Measurements from ENCODE around the gene VASH1. TPM values are rescaled to one million over a fixed set of nuclear protein-coding genes. Genes with fewer than 3 reads are reported as not detected.

The VASH1 gene
- polyA plus RNA-seq, 3 donors, result 2.1 to 24.5 (median 8.7) TPM

DNA sequence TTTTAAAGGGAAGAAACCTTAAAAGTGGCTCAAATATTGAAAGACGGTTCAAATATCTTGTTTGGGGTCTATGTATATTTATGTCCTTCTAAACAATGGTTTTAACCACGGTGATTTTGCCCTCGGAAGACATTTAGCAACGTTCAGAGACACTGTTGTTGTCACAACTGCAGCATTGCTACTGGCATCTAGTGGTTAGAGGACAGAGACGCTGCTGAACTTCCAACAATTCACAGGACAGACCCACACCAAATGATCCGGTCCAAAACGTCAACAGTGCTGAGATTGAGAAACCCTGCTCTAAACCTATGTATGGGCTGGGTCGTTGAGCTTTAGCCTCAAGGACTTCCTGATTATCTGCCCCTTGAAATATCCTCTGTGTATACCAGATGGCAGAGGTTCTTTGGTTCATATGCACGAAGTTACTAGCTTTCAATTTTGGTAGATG is 49.7 kb downstream of the VASH1 start:
- H3K27ac ChIP-seq (ENCODE audit: low read depth, low read length), result no peak overlapping the region
- 1 to 10% (median 5%) methylated on average over 9 of the region's 9 CpGs for WGBS, 3 donors

DNA sequence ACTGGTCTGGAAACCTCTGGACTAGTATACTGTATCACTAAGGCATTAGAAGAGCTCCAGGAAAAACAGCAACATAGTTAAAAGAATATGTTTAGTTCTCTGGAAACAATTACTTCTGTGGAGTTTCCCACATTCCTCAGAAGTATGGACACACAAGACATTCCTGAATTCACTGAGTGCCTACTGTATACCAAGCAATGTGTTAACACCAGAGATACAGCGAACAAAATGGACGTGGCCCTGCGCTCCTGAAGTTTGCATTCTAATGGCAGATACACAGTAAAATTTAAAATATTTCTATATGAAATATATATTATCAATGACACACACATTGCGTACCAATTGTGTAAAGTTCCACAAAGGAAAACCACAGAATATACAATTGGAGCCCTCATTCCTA is 50.3 kb downstream of the VASH1 start:
- whole genome bisulfite sequencing, 3 donors, result 21 to 59% (median 49%) methylated on average over 4 of the region's 4 CpGs

DNA sequence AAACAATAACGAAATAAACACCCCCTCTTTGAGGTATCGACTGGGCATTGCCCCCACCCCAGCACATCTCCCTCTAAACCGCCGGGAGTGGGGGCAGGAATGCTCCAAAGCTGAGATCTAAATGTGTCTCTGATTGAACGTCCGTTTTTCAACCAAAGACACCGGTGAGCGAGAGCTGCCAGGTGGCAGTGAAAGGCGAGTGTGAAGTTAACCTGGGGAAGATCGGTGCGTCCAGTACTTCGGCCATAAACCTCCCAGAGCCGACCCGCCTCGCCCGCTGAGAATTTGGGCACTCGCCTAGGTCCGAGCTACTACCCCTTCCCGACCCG is 50.8 kb downstream of the VASH1 start:
- no peak overlapping the region for H3K27ac ChIP-seq (ENCODE audit: low read depth, low read length)
- WGBS, 3 donors, result 0% methylated on average over 20 of the region's 20 CpGs

More for the DNA sequence above, 50.3 kb downstream of the VASH1 start:
- no peak overlapping the region for H3K27ac ChIP-seq (ENCODE audit: low read depth, low read length)

DNA sequence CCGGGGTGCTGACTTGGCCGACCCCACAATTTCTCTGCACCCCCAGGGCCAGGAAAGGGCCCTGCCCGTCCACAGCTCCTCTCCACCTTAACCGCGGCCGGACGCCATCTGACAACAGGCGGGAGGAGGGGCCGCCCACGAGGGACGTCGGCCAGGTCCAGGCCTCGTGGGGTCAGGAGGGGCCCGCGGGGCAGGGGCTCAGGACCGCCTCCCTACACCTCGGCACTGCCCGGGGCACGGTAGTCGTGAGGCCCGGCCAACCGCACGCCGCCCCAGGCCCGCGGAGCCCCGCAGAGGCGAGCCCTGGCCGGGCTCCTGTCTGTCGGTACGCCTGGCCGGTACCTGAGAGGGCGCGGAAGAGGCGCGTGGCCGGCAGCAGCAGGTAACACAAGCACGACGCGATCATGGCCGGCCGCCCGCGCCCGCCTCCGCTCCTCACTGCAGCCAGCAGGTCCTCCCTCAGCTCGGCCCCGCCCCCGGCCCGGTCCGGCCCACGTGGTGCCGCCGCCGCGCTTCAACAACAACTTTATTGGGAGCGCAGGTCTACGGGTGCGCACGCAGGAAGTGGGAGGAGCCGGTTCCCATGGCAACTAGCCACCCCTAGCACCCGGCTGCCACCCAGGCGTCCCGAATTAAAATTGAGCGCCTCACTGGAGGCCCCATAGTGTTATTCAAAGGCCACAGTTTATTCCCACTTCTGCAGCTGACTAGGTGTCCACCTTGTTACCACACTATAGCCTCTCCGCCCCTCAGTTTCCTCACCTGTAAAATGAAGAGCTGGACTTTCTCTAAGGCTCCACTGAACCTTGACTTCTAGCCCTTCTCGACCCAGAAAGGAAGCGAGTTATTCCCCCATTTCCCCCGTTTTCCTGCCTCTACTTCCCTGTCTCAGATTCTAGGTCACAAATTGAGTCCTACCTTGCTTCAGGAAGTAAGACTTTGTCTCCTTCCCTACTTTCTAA is 51.4 kb downstream of the VASH1 start, which contains the start of gene ANGEL1:
Gene ANGEL1 (minus strand): TSS at position 461 of the 962 bp plus-strand sequence. CDS start 55 bp downstream, at position 406.
- WGBS, 3 donors, result 4 to 7% (median 4%) methylated on average over 42 to 69 of the region's 69 CpGs

DNA sequence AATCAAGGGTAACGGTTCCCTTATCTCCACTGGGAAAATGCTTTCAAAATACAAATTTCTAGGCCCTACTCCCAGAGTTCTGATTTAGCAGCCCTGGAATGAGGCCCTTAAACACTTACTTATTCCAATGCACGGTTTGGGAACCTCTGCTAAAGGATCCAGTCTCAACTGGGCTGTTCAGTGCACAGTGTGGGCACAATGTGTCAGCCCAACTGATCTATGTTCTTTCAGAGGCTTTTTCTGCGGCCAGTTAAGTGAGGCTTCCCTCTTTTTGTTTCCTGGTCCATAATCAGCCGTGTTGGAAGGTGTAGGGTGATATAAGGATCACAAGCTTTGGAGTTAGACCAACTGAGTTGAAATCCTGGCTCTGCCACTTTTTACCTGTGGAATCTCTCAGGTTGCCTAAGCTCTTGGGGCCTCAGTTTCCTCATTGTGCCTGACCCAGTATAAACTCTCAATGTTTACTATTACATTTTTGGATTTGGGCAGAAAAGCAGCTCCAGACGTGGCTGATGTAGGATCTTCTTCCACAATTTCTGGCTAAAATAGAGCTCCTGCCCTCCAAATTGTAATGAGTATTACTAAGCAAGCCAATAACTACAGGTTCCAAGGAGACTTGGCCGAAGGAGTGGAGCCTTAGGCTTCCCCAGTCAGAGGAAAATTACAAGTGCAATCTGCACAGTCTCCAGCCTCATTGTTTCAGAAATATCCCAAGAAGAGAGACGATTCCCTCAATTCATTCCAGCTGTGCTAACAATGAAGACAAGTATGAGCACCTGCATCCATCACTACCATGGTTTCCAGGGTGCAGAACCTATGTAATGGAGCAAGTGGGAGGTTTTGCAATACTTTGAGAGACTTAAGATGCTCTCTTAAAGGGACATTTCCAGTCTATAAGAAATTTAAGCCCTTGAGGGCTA is 53.7 kb downstream of the VASH1 start:
- no peak overlapping the region for H3K27ac ChIP-seq (ENCODE audit: low read depth, low read length)
- 55 to 69% (median 67%) methylated on average over 7 of the region's 7 CpGs for WGBS, 3 donors

More for the DNA sequence above, 51.4 kb downstream of the VASH1 start, which contains the start of gene ANGEL1:
- H3K27ac ChIP-seq (ENCODE audit: low read depth, low read length), result peak within 1 kb of the TSS; percentile 63

DNA sequence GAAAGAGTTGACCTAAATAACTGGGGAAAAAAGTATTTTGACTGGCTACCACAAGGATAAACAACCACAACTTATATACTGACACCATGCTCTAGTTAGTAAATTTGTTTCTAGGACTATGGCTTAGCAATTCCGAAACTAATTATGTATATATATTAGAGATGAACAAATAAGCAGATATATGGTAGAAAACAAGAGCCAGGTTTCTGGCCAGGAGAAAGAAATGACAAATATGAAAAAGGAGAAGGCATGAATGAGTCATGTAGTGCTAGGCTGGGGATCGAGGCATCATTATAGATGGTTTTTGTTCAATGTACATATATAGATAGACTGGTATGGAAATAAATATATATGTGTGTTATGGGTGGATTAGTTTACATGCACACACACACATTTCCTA is 59.4 kb downstream of the VASH1 start:
- WGBS, 3 donors, result 92 to 97% (median 94%) methylated on average over 2 of the region's 2 CpGs
- H3K27ac ChIP-seq (ENCODE audit: low read depth, low read length), result no peak overlapping the region

DNA sequence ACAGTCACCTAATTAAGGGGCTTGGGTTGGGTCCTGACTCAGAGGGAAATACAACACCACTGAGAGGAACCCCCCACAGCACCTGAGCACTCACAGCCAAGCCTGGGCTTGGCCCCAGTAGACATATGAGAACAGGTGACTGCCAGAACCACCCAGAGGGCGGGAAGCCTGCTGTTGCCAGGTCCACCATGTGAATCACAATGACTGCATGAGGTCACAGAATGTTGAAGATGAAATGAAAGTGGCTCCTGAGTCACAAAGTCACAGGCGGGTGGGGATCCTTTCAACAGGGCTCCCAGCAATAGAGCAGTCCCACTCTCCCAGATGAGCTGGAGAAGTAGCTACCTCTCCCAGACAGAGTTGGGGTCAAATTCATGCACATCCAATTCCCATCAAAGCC is 64.9 kb downstream of the VASH1 start, which contains the start of gene LRRC74A:
Gene LRRC74A (plus strand): TSS at position 287 of the 400 bp plus-strand sequence. CDS start 290 bp downstream, outside the sequence.
- no peak within 1 kb of the TSS for H3K27ac ChIP-seq (ENCODE audit: low read depth, low read length)
- WGBS, 3 donors, result 90 to 96% (median 96%) methylated on average over 2 of the region's 2 CpGs

- no peak overlapping the region for H3K27ac ChIP-seq (ENCODE audit: low read depth, low read length)
- 23 to 65% (median 57%) methylated on average over 9 of the region's 9 CpGs for WGBS, 3 donors
Observed at GRCh38 chr14:76827696-76828296, 66.5 kb downstream of the VASH1 start.

DNA sequence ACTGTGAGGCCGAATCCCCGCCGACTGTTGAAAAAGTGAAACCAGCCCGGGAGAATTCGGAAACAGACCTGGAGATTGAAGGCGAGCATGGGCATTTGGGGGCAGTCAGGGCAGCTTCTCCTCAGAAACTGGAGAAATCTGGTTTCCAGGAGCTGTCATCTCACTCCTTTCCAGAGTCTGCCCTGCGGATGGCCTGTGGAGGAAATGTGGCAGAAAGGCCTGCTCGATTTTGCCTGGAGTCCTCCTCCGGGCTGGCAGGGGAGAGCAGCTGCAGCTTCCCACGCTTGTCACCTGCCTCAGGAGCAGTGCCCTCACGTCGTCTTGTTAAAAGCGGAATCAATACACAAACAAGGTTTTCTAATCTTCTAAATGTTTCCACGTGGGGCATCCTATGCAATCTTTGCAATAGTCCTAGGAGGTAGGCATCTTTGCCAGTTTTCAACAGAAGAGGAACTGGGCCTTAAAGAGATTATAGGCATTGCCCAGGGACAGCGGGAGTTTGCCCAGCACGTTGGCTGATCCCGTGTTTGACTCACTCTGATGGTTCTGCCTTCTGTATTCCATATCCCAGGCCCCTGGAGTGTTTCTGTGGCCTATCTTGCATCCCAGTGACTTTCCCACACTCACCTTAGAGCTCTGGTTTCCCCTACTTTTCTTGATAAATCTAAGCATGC is 67.2 kb downstream of the VASH1 start:
- WGBS, 3 donors, result 25 to 77% (median 70%) methylated on average over 17 of the region's 17 CpGs
- H3K27ac ChIP-seq (ENCODE audit: low read depth, low read length), result no peak overlapping the region

DNA sequence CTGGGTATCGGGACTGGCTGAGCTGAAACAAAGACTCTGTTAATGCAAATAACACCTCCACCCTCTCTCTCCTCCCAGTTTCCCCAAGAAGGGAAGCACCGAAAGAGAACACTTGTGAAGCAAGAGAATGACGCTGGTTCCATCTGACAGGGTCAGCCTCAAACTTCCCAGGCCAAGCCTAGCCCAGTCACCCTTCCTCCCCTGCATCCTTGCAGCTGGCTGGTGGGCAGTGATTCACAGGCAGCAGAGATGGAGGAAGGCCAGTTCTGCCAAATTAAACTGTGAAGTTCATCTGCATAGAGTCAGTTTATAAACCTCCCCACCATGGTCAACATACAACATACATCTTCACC is 67.7 kb downstream of the VASH1 start:
- H3K27ac ChIP-seq (ENCODE audit: low read depth, low read length), result no peak overlapping the region
- WGBS, 3 donors, result 28 to 59% (median 57%) methylated on average over 3 of the region's 3 CpGs

DNA sequence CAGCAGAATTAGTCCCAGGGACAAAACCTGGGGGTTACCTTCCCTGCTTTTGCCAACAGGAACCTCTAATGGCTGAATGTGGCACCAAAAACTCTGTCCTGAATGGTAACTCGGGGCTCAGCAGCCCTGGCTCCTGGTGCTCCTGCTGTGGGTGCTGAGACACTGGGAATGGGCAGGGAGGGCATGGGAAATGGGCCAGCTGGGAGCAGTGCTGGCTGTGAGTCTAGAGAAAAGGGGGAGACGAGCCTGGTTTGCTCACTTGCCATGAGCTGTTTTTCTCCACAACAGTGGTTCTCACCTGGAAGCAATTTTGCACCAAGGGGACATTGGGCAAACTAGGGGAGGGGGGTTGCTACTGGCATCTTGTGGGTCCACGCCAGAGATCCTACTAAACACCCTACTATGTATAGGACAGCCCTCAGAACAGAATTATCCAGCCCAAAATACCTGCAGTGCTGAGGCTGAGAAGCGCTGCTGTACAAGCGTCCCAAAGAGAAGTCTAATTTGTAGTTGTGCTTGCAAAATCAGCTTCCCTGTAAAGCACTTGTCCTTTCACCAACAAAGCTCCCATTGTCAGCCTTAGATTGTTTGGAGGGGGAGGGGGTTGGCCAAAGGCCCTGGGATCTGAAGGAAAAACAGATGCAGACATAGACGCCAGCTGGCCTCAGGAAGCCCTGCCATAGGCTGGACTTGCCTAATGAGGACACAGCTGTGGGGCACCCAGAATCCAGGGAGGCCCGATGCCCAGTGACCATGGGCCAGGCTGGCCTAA is 68.6 kb downstream of the VASH1 start:
- 30 to 70% (median 53%) methylated on average over 7 of the region's 7 CpGs for WGBS, 3 donors
- H3K27ac ChIP-seq (ENCODE audit: low read depth, low read length), result no peak overlapping the region

- no peak overlapping the region for H3K27ac ChIP-seq (ENCODE audit: low read depth, low read length)
- WGBS, 3 donors, result 89 to 98% (median 92%) methylated on average over 4 of the region's 4 CpGs
Observed at GRCh38 chr14:76830556-76830955, 69.3 kb downstream of the VASH1 start.

DNA sequence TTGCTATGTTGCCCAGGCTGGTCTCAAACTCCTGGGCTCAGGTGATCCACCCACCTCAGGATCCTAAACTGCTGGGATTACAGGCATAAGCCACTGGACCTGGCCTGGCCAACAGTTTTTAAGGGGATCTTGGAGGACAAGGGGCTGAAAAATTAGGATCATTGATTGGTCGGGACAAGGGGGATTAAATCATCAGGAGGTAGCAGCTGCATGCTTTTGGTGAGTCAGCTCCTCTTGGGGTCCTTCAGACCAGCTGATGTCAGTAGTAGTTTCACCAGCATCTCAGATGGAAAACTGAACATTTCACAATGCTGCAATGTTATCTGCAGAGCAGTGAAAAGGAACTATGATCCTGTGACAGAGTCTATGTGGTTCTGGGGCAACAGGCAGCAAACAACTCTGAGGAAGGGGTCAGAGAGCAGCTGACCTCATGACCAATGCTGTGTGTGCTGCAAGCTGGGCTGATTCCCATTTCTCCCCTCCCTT is 71.3 kb downstream of the VASH1 start:
- WGBS, 3 donors, result 60 to 82% (median 64%) methylated on average over 1 of the region's 1 CpG

More for the DNA sequence above, 71.3 kb downstream of the VASH1 start:
- no peak overlapping the region for H3K27ac ChIP-seq (ENCODE audit: low read depth, low read length)

Measured in adipose tissue (tissue), 3 donors.